Mucosa of stomach (tissue), 1 donor: ENCODE data around the gene CHIC1.
"Not testable (repeated sequence)": the region's sequence is repeated elsewhere in the genome, so short reads cannot be mapped to it uniquely, and the experiment has no call there.

Experiments used
- H3K27me3 ChIP-seq: one replicate; pipeline ENCODE4 v1.7.0; 2013; ENCODE audit warnings: mild to moderate bottlenecking, low read length; ENCODE audit not compliant: control insufficient read depth, insufficient read depth
- H3K36me3 ChIP-seq: one replicate; pipeline ENCODE4 v1.7.0; 2013; ENCODE audit warnings: low read length; ENCODE audit not compliant: control insufficient read depth, insufficient read depth
- H3K4me1 ChIP-seq: one replicate; pipeline ENCODE4 v1.7.0; 2013; ENCODE audit warnings: mild to moderate bottlenecking, low read length; ENCODE audit not compliant: control insufficient read depth, insufficient read depth
- H3K4me3 ChIP-seq: one replicate; pipeline ENCODE4 v1.7.0; 2013; ENCODE audit warnings: low read length
- H3K9ac ChIP-seq: one replicate; pipeline ENCODE4 v1.7.0; 2013; ENCODE audit warnings: mild to moderate bottlenecking, low read length, moderate library complexity
- H3K9me3 ChIP-seq: one replicate; pipeline ENCODE4 v1.7.0; 2013; ENCODE audit warnings: mild to moderate bottlenecking, low read length, moderate library complexity; ENCODE audit not compliant: control insufficient read depth
- donor health status: Pancreatic carcinoma.

CHIC1 gene

GRCh38 chrX:73562984-73563737 is at the start of gene CHIC1:
CHIC1 (plus strand) TSS chrX:73563197; CDS start chrX:73563285, 88 bp downstream.
- peak within 1 kb of the TSS; percentile 36 for H3K4me3 ChIP-seq
- peak within 1 kb of the TSS; percentile 73 for H3K9ac ChIP-seq
- no peaks in the 10 kb centered on the region for H3K27me3 ChIP-seq
- H3K9me3 ChIP-seq: no peaks in the 10 kb centered on the region
- H3K36me3 ChIP-seq: no peaks in the 10 kb centered on the region
- peaks cover 4% of the 10 kb centered on the region for H3K4me1 ChIP-seq

GRCh38 chrX:73522823-73523222 is 40.2 kb upstream of the CHIC1 start:
- H3K9me3 ChIP-seq, H3K4me1 ChIP-seq, H3K36me3 ChIP-seq, H3K27me3 ChIP-seq, H3K4me3 ChIP-seq, H3K9ac ChIP-seq: not testable (repeated sequence)

- Histone ChIP-seq H3K4me3 (no peak overlapping the region), H3K9ac (no peak overlapping the region), H3K4me1 (no peaks in the 10 kb centered on the region), H3K36me3 (no peaks in the 10 kb centered on the region), H3K9me3 (no peaks in the 10 kb centered on the region), H3K27me3 (no peaks in the 10 kb centered on the region)
Observed at GRCh38 chrX:73524906-73525305, 38.1 kb upstream of the CHIC1 start.

GRCh38 chrX:73525928-73526690 is 36.9 kb upstream of the CHIC1 start:
- Histone ChIP-seq H3K27me3 (no peaks in the 10 kb centered on the region), H3K36me3 (no peaks in the 10 kb centered on the region), H3K9ac (no peak overlapping the region), H3K4me3 (no peak overlapping the region), H3K4me1 (no peaks in the 10 kb centered on the region), H3K9me3 (no peaks in the 10 kb centered on the region)

GRCh38 chrX:73531655-73532054 is 31.3 kb upstream of the CHIC1 start:
- not testable (repeated sequence) for H3K9me3 ChIP-seq, H3K27me3 ChIP-seq, H3K4me3 ChIP-seq, H3K4me1 ChIP-seq, H3K9ac ChIP-seq, H3K36me3 ChIP-seq

GRCh38 chrX:73556159-73556558 is 6.8 kb upstream of the CHIC1 start:
- Histone ChIP-seq H3K36me3 (no peaks in the 10 kb centered on the region), H3K4me1 (no peaks in the 10 kb centered on the region), H3K4me3 (no peak overlapping the region), H3K9me3 (no peaks in the 10 kb centered on the region), H3K27me3 (no peaks in the 10 kb centered on the region), H3K9ac (no peak overlapping the region)

- Histone ChIP-seq H3K9me3 (no peaks in the 10 kb centered on the region), H3K36me3 (no peaks in the 10 kb centered on the region), H3K9ac (no peak overlapping the region), H3K27me3 (no peaks in the 10 kb centered on the region), H3K4me1 (peaks cover 4% of the 10 kb centered on the region), H3K4me3 (no peak overlapping the region)
Observed at GRCh38 chrX:73561801-73562200, 1.2 kb upstream of the CHIC1 start.

- peaks cover 4% of the 10 kb centered on the region for H3K4me1 ChIP-seq
- peak overlapping the region; percentile 7 for H3K4me3 ChIP-seq
- H3K9ac ChIP-seq: peak overlapping the region; percentile 15
- no peaks in the 10 kb centered on the region for H3K9me3 ChIP-seq
- no peaks in the 10 kb centered on the region for H3K36me3 ChIP-seq
- no peaks in the 10 kb centered on the region for H3K27me3 ChIP-seq
Observed at GRCh38 chrX:73562458-73562857, 539 bp upstream of the CHIC1 start.

- peak overlapping the region; percentile 73 for H3K9ac ChIP-seq
- no peaks in the 10 kb centered on the region for H3K9me3 ChIP-seq
- H3K27me3 ChIP-seq: no peaks in the 10 kb centered on the region
- H3K4me3 ChIP-seq: peak overlapping the region; percentile 36
- no peaks in the 10 kb centered on the region for H3K36me3 ChIP-seq
- peaks cover 4% of the 10 kb centered on the region for H3K4me1 ChIP-seq
Observed at GRCh38 chrX:73563738-73564068, 706 bp downstream of the CHIC1 start.

- Histone ChIP-seq H3K27me3 (no peaks in the 10 kb centered on the region), H3K36me3 (no peaks in the 10 kb centered on the region), H3K4me3 (no peak overlapping the region), H3K9ac (no peak overlapping the region), H3K9me3 (no peaks in the 10 kb centered on the region), H3K4me1 (no peaks in the 10 kb centered on the region)
Observed at GRCh38 chrX:73577361-73577760, 14.4 kb downstream of the CHIC1 start.

GRCh38 chrX:73581002-73581628 is 18.1 kb downstream of the CHIC1 start:
- Histone ChIP-seq H3K4me1 (no peaks in the 10 kb centered on the region), H3K27me3 (no peaks in the 10 kb centered on the region), H3K9ac (no peak overlapping the region), H3K9me3 (no peaks in the 10 kb centered on the region), H3K36me3 (no peaks in the 10 kb centered on the region), H3K4me3 (no peak overlapping the region)

- H3K4me3 ChIP-seq, H3K36me3 ChIP-seq, H3K4me1 ChIP-seq, H3K9me3 ChIP-seq, H3K9ac ChIP-seq, H3K27me3 ChIP-seq: not testable (repeated sequence)
Observed at GRCh38 chrX:73597758-73598157, 34.8 kb downstream of the CHIC1 start.
